ENCODE data around the gene TARS1.

- no peak for TF ChIP-seq CTCF (IDR thresholded peaks at IDR 0.05)
- TF ChIP-seq POLR2A (IDR thresholded peaks at IDR 0.05), result no peak
Measured at GRCh38 chr5:33430983-33431382, 9.8 kb upstream of the TARS1 start.

All from adrenal gland (tissue), 5 donors.